CD14-positive monocyte (primary cell): Measurements from ENCODE around the gene ITPR3. TPM values are rescaled to one million over a fixed set of nuclear protein-coding genes. Genes with fewer than 3 reads are reported as not detected.

Experiments used
- DNase-seq, 3 donors: peaks; one replicate each; pipeline ENCODE4 v3.0.0-alpha.2; 2011 to 2022
- H2AFZ ChIP-seq: 2 replicates; pipeline ENCODE4 v1.6.0; 2012; ENCODE audit warnings: mild to moderate bottlenecking, low read depth, low read length, inconsistent platforms; ENCODE audit not compliant: insufficient read depth, poor library complexity, severe bottlenecking
- H3K27ac ChIP-seq, 2 donors: 1 replicate in 1 of 2; 2 replicates in 1 of 2; pipeline ENCODE4 v1.5.1; 2012 to 2013; ENCODE audit warnings: low read length in 2 of 2, control low read depth in 1 of 2, inconsistent platforms in 1 of 2, low read depth in 1 of 2, mild to moderate bottlenecking in 1 of 2
- H3K27me3 ChIP-seq, 2 donors: one replicate each; pipeline versions ENCODE4 v1.6.0 to v1.6.1; 2011 to 2013; ENCODE audit warnings: low read length in 2 of 2; ENCODE audit not compliant: control insufficient read depth in 2 of 2, insufficient read depth in 2 of 2
- H3K36me3 ChIP-seq, 2 donors: replicated peaks in 1 of 2; 1 replicate in 1 of 2; 2 replicates in 1 of 2; pipeline versions ENCODE4 v1.5.1 to v1.6.1; 2012 to 2013; ENCODE audit warnings: low read length in 2 of 2, control low read depth in 1 of 2, inconsistent platforms in 1 of 2, mild to moderate bottlenecking in 1 of 2; ENCODE audit not compliant: insufficient read depth in 2 of 2, control insufficient read depth in 1 of 2
- H3K4me1 ChIP-seq, 2 donors: 1 replicate in 1 of 2; 2 replicates in 1 of 2; pipeline versions ENCODE4 v1.5.1 to v1.6.1; 2012 to 2013; ENCODE audit warnings: low read length in 2 of 2, control low read depth in 1 of 2, inconsistent platforms in 1 of 2, mild to moderate bottlenecking in 1 of 2, moderate library complexity in 1 of 2; ENCODE audit not compliant: insufficient read depth in 2 of 2, control insufficient read depth in 1 of 2
- H3K4me2 ChIP-seq: replicated peaks from 2 replicates; pipeline ENCODE3; 2012; ENCODE audit warnings: low read length, moderate library complexity, mild to moderate bottlenecking; ENCODE audit not compliant: poor library complexity, severe bottlenecking; ENCODE audit errors: extremely low read depth
- H3K4me3 ChIP-seq, 3 experiments: fragments of 200-600 bp in 1 of 3; sonication (generic) in 1 of 3; replicated peaks in 1 of 3; 1 replicate in 2 of 3; 2 replicates in 1 of 3; pipeline ENCODE4 v1.5.1; 2011 to 2013; ENCODE audit warnings: low read length in 3 of 3, mild to moderate bottlenecking in 3 of 3, control low read depth in 2 of 3, low read depth in 2 of 3, inconsistent platforms in 1 of 3, moderate library complexity in 1 of 3
- H3K79me2 ChIP-seq: 2 replicates; pipeline ENCODE4 v1.6.0; 2012; ENCODE audit warnings: mild to moderate bottlenecking, control low read depth, inconsistent platforms, low read length, moderate library complexity; ENCODE audit not compliant: insufficient read depth
- H3K9ac ChIP-seq: 2 replicates; pipeline ENCODE4 v1.6.0; 2017; ENCODE audit warnings: low read length, mild to moderate bottlenecking; ENCODE audit not compliant: insufficient read depth, poor library complexity, severe bottlenecking
- H3K9me3 ChIP-seq, 2 donors: replicated peaks in 1 of 2; 1 replicate in 1 of 2; 2 replicates in 1 of 2; pipeline versions ENCODE4 v1.5.1 to v1.6.1; 2012 to 2013; ENCODE audit warnings: low read length in 2 of 2, control low read depth in 1 of 2; ENCODE audit not compliant: control insufficient read depth in 1 of 2, insufficient read depth in 1 of 2
- H4K20me1 ChIP-seq: 2 replicates; pipeline ENCODE4 v1.6.0; 2012; ENCODE audit warnings: mild to moderate bottlenecking, low read length, control low read depth, moderate library complexity; ENCODE audit not compliant: insufficient read depth
- H3K27ac Mint-ChIP-seq, 7 donors: one replicate each; pipeline ENCODE4 v1.8.0; 2020; ENCODE audit warnings: mild to moderate bottlenecking in 7 of 7, mixed read lengths in 7 of 7, moderate library complexity in 6 of 7, inconsistent platforms in 2 of 7
- H3K27me3 Mint-ChIP-seq, 3 donors: one replicate each; pipeline ENCODE4 v1.8.0; 2021 to 2022; ENCODE audit warnings: low read depth in 3 of 3, mild to moderate bottlenecking in 3 of 3, mixed read lengths in 3 of 3, moderate library complexity in 3 of 3, inconsistent platforms in 1 of 3
- H3K36me3 Mint-ChIP-seq, 2 donors: one replicate each; pipeline ENCODE4 v1.8.0; 2020; ENCODE audit warnings: mixed read lengths in 2 of 2, inconsistent platforms in 1 of 2, mild to moderate bottlenecking in 1 of 2
- H3K4me1 Mint-ChIP-seq: one replicate; pipeline ENCODE4 v1.8.0; 2020; ENCODE audit warnings: mild to moderate bottlenecking, mixed read lengths
- H3K4me3 Mint-ChIP-seq, 2 donors: one replicate each; pipeline ENCODE4 v1.8.0; 2020; ENCODE audit warnings: mild to moderate bottlenecking in 2 of 2, mixed read lengths in 2 of 2, moderate library complexity in 1 of 2
- H3K9me3 Mint-ChIP-seq, 7 donors: one replicate each; pipeline ENCODE4 v1.8.0; 2020 to 2022; ENCODE audit warnings: mixed read lengths in 7 of 7, mild to moderate bottlenecking in 6 of 7, moderate library complexity in 6 of 7, inconsistent platforms in 2 of 7
- CTCF ChIP-seq: fragments of 200-600 bp; IDR thresholded peaks from one replicate; pipeline ENCODE4 v1.8.0; 2022; ENCODE audit warnings: antibody characterized with exemption, mild to moderate bottlenecking
- WGBS: methylation state at CpG from one replicate; pipeline ENCODE4 v1.1.5; 2013; ENCODE audit warnings: missing lambda C conversion rate; ENCODE audit not compliant: insufficient coverage; 5-methylcytosine and 5-hydroxymethylcytosine counted together
- intact Hi-C, 2 donors: fragments of 100-400 bp; cut with micrococcal nuclease; formaldehyde crosslinking; loops; one replicate each; pipeline versions ENCODE4 v1.15.0 to v1.15.1; 2023
- polyA plus RNA-seq, 3 donors: library from polyadenylated mRNA; depleted of rRNA in 1 of 3; unstranded in 2 of 3; stranded (reverse) in 1 of 3; fragments of 300-500 nt in 2 of 3; fragments of >200 nt in 1 of 3; fragmentation: Illumina TruSeq in 2 of 3; gene quantifications; 1 replicate in 2 of 3; 2 replicates in 1 of 3; pipeline ENCODE4 v1.2.3, GENCODE V29; 2012 to 2021

The ITPR3 gene
- polyA plus RNA-seq, 3 donors = 1.8 TPM; not detected in 2

- Histone ChIP-seq H3K27ac (no peak overlapping the region), H3K27me3 (no peaks in the 10 kb centered on the region), H3K4me3 (no peak overlapping the region), H3K36me3 (no peaks in the 10 kb centered on the region), H4K20me1 (no peaks in the 10 kb centered on the region), H3K79me2 (no peaks in the 10 kb centered on the region), H2AFZ (no peak overlapping the region), H3K9me3 (no peaks in the 10 kb centered on the region), H3K9ac (no peak overlapping the region), H3K4me2 (no peak overlapping the region), H3K4me1 (no peaks in the 10 kb centered on the region)
- Mint-ChIP-seq H3K27ac (no peak overlapping the region), H3K4me1 (no peaks in the 10 kb centered on the region), H3K27me3 (peaks cover 2 to 10% (median 10%) of the 10 kb centered on the region in 3 donors), H3K36me3 (no peaks in the 10 kb centered on the region), H3K4me3 (no peak overlapping the region), H3K9me3 (peaks cover 0 to 2% (median 0%) of the 10 kb centered on the region in 7 donors)
- WGBS = no CpG with 5 or more reads among the region's 6 CpGs
- intact Hi-C loops = no loop called here
- no peak for DNase-seq
- TF ChIP-seq CTCF = no peak
Observed at GRCh38 chr6:33717934-33718455, 96.9 kb downstream of the ITPR3 start.

- intact Hi-C loops = no loop called here
- H3K4me3 ChIP-seq = no peak overlapping the region
- H3K36me3 ChIP-seq = no peaks in the 10 kb centered on the region
- no peaks in the 10 kb centered on the region for H3K79me2 ChIP-seq
- no peaks in the 10 kb centered on the region for H3K36me3 Mint-ChIP-seq
- no peak overlapping the region for H3K9ac ChIP-seq
- peaks cover 0 to 3% of the 10 kb centered on the region in 2 donors for H3K27me3 ChIP-seq
- peaks cover 5 to 15% (median 10%) of the 10 kb centered on the region in 3 donors for H3K27me3 Mint-ChIP-seq
- H3K4me3 Mint-ChIP-seq = no peak overlapping the region
- H3K27ac ChIP-seq = no peak overlapping the region
- peaks cover 0 to 2% (median 0%) of the 10 kb centered on the region in 7 donors for H3K9me3 Mint-ChIP-seq
- H3K4me1 Mint-ChIP-seq = no peaks in the 10 kb centered on the region
- WGBS = no CpG with 5 or more reads among the region's 2 CpGs
- H2AFZ ChIP-seq = no peak overlapping the region
- DNase-seq = no peak
- H3K9me3 ChIP-seq = no peaks in the 10 kb centered on the region
- TF ChIP-seq CTCF = no peak
- no peaks in the 10 kb centered on the region for H3K4me1 ChIP-seq
- H4K20me1 ChIP-seq = no peaks in the 10 kb centered on the region
- no peak overlapping the region for H3K4me2 ChIP-seq
- no peak overlapping the region for H3K27ac Mint-ChIP-seq
Observed at GRCh38 chr6:33718713-33719112, 97.6 kb downstream of the ITPR3 start.
